ENCODE data around the gene ATP23.

DNA sequence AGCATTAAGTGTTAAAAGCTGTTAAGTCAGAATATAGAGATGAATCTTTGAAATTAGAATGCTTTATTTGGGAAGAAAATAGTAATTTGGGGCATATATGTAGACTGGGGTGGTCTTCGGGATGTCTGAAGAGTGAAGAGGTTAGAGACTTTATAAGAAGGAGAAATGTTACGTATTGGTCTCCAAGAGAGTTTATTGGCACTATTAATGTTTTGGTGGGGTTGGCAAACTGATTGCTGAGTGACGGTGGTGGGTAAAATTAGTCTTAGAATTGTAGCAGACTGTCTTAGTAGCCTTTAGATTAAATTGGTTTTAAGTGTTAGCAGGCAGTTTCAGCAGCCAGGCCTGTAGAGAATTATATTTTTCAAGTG, 4.9 kb upstream of the ATP23 start:
- TF ChIP-seq, protein P1, sequence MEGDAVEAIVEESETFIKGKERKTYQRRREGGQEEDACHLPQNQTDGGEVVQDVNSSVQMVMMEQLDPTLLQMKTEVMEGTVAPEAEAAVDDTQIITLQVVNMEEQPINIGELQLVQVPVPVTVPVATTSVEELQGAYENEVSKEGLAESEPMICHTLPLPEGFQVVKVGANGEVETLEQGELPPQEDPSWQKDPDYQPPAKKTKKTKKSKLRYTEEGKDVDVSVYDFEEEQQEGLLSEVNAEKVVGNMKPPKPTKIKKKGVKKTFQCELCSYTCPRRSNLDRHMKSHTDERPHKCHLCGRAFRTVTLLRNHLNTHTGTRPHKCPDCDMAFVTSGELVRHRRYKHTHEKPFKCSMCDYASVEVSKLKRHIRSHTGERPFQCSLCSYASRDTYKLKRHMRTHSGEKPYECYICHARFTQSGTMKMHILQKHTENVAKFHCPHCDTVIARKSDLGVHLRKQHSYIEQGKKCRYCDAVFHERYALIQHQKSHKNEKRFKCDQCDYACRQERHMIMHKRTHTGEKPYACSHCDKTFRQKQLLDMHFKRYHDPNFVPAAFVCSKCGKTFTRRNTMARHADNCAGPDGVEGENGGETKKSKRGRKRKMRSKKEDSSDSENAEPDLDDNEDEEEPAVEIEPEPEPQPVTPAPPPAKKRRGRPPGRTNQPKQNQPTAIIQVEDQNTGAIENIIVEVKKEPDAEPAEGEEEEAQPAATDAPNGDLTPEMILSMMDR (IDR thresholded peaks at IDR 0.05; ENCODE audit: low read length): no peak
- no peak for TF ChIP-seq EZH2 (IDR thresholded peaks at IDR 0.05; ENCODE audit: borderline replicate concordance, low read length)

All from OCI-LY1 (cell line).